Mononuclear cell (primary cell): ENCODE data around the gene GOLGA8B. TPM values are rescaled to one million over a fixed set of nuclear protein-coding genes. Genes with fewer than 3 reads are reported as not detected.
"Not testable (repeated sequence)": the region's sequence is repeated elsewhere in the genome, so short reads cannot be mapped to it uniquely, and the experiment has no call there.

Experiments used
- H3K27me3 ChIP-seq: 2 replicates; pipeline ENCODE4 v1.6.0; 2011; ENCODE audit warnings: low read length, control low read depth; ENCODE audit not compliant: insufficient read depth
- H3K4me1 ChIP-seq: 2 replicates; pipeline ENCODE4 v1.5.1; 2011; ENCODE audit warnings: mild to moderate bottlenecking, low read length, control low read depth; ENCODE audit not compliant: insufficient read depth
- H3K4me3 ChIP-seq: 2 replicates; pipeline ENCODE4 v1.5.1; 2011; ENCODE audit warnings: mild to moderate bottlenecking, low read length, moderate library complexity
- H3K9me3 ChIP-seq: 2 replicates; pipeline ENCODE4 v1.5.1; 2011; ENCODE audit warnings: low read depth, mild to moderate bottlenecking, control low read depth, low read length
- total RNA-seq: library from RNA; depleted of rRNA; stranded (reverse); fragments of >200 nt; gene quantifications from one replicate; pipeline ENCODE4 v1.2.3, GENCODE V29; 2012

GOLGA8B gene
- total RNA-seq: 186 TPM

DNA sequence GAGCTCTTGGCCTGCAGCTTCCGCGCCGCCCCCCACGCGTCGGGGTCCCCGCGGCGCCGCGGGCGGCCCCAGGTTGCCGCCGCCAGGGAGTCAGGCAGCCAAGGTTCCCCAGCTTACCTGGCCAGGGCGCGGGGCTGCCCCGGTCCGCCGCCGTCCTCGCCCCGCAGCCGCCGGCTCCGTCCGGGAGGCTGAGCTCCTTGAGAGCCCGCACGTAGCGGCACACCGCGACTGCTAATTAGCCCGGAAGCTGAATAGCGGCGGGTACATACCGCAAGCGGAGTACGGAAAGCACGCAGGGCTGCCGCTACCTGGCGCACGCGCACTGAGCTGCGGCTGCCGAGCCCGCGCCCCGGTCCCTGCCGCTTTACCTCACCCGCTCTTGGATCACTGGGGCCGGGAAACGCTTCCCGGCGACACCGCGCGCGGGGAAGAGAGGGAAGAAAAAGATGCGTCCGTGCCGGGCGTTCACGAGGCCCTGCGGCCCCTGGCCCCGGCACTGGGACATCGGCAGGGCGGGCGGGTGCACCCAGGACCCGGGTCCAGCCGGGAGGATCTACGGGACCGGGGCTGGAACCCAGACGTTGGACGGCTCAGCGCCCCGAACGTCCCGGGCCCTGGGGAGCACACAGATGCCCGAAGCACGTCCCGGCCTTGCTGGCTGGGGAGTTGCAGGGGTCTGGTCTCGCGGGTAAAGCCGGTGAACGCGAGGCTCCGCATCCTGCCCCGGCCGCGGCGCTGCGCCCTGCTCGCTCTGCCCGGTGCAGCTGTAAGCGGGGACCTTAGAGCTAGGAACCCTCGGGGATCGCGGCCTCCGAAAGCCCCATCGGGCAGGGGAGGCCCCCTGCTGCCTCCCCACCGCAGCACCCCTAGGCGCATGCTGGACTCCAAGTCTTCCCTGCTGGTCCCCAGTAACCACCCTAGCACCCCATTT lies at the start of gene GOLGA8B:
GOLGA8B (minus strand) TSS at position 253 of the 931 bp plus-strand sequence. CDS start 47,739 bp downstream, outside the sequence.
- no peaks in the 10 kb centered on the region for H3K9me3 ChIP-seq
- peaks cover 22% of the 10 kb centered on the region for H3K4me1 ChIP-seq
- peak within 1 kb of the TSS; percentile 59 for H3K4me3 ChIP-seq
- peaks cover 13% of the 10 kb centered on the region for H3K27me3 ChIP-seq

DNA sequence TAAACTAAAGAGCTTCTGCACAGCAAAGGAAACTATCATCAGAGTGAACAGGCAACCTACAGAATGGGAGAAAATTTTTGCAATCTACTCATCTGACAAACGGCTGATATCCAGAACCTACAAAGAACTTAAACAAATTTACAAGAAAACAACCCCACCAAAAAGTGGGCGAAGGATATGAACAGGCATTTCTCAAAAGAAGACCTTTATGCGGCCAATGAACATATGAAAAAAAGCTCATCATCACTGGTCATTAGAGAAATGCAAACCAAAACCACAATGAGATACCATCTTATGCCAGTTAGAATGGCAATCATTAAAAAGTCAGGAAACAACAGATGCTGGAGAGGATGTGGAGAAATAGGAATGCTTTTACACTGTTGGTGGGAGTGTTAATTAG lies 49.7 kb upstream of the GOLGA8B start:
- not testable (repeated sequence) for H3K27me3 ChIP-seq, H3K4me1 ChIP-seq, H3K4me3 ChIP-seq

DNA sequence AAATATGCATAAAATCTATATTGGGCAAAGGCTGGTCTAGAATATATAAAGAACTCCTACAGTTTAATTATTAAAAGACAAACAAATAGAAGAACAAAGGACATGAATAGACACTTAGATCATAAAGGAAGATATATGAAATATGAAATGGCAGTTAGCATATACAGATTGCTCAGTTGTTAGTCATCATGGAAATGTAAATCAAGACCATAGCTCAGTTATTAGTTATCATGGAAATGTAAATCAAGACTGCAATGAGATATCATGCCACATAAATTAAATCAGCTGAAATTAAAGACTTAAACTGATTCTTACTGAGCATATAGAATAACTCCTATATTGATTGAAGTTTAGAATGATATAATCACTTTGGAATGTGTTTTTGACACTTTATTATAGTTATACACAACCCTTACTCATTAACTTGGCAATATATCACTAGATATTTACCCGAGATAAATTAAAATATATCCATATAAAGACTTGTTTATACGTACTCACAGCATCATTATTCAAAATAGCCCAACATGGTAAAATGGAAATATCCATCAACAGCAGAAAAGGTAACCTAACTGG lies 45.2 kb upstream of the GOLGA8B start:
- Histone ChIP-seq H3K27me3 (peaks cover 11% of the 10 kb centered on the region), H3K4me3 (no peak overlapping the region), H3K4me1 (no peaks in the 10 kb centered on the region), H3K9me3 (no peaks in the 10 kb centered on the region)

More for the DNA sequence above, 49.7 kb upstream of the GOLGA8B start:
- not testable (repeated sequence) for H3K9me3 ChIP-seq

DNA sequence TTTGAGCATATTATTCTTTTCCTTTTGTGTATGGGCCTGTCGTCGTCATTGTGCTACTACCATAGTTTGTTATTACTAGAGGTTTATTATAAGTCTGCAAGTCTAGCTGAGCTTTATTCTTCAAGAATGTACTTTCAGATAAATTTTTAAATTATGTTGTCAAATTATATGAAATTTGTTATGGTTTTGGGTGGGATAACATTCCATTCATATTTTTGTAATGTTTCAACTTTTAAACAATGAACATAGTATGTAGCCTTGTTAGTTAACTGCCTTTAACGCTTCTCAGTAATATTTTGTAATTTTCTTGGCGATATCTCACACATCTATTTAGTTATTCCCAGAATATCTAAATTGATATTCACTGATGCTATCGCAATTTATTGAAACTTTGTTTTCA lies 41.6 kb upstream of the GOLGA8B start:
- H3K4me1 ChIP-seq: no peaks in the 10 kb centered on the region
- H3K9me3 ChIP-seq: no peaks in the 10 kb centered on the region
- peaks cover 18% of the 10 kb centered on the region for H3K27me3 ChIP-seq
- H3K4me3 ChIP-seq: no peak overlapping the region

- Histone ChIP-seq H3K4me3 (no peak overlapping the region), H3K27me3 (peaks cover 16% of the 10 kb centered on the region), H3K9me3 (no peaks in the 10 kb centered on the region), H3K4me1 (no peaks in the 10 kb centered on the region)
These were observed 38.2 kb upstream of the GOLGA8B start for GRCh38 chr15:34621675-34622074.

DNA sequence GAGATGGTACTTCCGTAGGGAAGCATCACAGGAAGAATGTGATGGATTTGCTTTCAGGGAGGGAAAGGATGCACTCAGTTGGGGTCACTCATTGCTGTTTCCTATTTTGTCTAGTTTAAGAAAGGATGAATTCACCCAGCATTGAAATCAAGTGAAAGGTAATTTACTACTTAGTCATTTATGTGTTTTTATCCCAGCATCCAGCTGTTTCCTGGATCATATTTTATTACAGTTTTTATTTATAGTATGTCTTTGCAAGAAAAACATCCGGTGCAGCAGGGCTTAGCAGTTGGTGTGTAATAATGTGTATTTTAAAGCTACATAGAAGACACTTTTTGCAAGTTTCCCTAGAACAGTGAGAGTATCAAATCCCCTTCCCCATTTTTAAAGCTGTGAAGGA lies 37.4 kb upstream of the GOLGA8B start:
- Histone ChIP-seq H3K4me3 (no peak overlapping the region), H3K27me3 (peaks cover 11% of the 10 kb centered on the region), H3K4me1 (no peaks in the 10 kb centered on the region), H3K9me3 (no peaks in the 10 kb centered on the region)

DNA sequence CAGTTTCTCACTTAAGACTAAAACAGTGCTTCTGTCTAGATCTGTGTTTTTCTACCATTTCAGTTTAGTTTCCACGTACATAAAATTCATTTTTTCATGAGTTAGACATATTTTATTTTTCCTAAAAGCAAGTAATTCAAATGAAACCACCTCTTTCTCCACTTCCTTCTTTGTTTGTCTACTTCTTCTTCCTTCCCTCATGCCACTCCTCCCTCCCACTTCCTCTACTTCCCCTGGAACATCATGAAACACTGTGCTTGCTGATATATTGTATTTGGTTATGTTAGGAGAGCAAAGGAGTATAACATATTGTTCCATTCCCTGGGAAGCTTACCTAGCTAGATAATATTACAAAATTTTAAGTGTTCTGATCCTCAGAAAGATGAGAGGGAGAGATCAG lies 36.7 kb upstream of the GOLGA8B start:
- Histone ChIP-seq H3K4me3 (no peak overlapping the region), H3K27me3 (peaks cover 11% of the 10 kb centered on the region), H3K4me1 (no peaks in the 10 kb centered on the region), H3K9me3 (no peaks in the 10 kb centered on the region)

DNA sequence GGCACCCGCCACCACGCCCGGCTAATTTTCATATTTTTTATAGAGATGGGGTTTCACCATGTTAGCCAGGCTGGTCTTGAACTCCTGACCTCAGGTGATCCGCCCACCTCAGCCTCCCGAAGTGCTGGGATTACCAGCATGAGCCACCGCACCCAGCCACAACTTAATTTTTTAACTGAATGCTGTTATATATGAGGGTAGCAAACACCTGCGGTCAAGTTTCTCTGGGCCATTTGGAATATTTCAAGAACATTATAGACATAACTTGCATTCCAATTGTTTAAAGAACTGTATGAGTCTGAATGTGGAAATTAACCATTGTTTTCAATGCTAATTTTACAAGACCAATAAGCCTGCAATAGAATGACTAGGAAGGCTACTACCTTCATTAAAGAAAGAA lies 35.7 kb upstream of the GOLGA8B start:
- H3K4me1 ChIP-seq: no peaks in the 10 kb centered on the region
- no peaks in the 10 kb centered on the region for H3K9me3 ChIP-seq
- H3K4me3 ChIP-seq: no peak overlapping the region
- H3K27me3 ChIP-seq: peaks cover 11% of the 10 kb centered on the region

DNA sequence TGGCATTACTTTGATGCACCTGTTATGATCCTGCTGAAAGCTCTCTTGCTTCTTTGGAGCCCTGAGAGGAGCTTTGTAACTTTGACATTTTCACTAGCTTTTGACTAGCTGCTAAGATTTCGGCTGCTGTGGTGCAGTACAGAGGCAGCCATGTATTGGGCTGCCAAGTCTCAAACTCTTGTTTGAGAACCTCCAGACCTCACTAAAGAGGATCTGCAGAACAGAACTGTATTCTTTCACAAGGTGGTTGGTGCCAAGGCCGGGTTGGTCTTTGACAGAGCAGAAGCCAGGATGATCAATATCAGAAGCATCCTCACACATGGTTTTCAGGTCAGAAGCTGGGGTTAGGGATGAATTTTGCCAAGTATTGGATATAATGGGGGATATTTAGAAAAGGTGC lies 34.6 kb upstream of the GOLGA8B start:
- no peak overlapping the region for H3K4me3 ChIP-seq
- no peaks in the 10 kb centered on the region for H3K4me1 ChIP-seq
- peaks cover 11% of the 10 kb centered on the region for H3K27me3 ChIP-seq
- no peaks in the 10 kb centered on the region for H3K9me3 ChIP-seq

- no peaks in the 10 kb centered on the region for H3K4me1 ChIP-seq
- H3K27me3 ChIP-seq: peaks cover 9% of the 10 kb centered on the region
- H3K9me3 ChIP-seq: no peaks in the 10 kb centered on the region
- no peak overlapping the region for H3K4me3 ChIP-seq
These were observed 33.2 kb upstream of the GOLGA8B start for GRCh38 chr15:34616613-34617012.

DNA sequence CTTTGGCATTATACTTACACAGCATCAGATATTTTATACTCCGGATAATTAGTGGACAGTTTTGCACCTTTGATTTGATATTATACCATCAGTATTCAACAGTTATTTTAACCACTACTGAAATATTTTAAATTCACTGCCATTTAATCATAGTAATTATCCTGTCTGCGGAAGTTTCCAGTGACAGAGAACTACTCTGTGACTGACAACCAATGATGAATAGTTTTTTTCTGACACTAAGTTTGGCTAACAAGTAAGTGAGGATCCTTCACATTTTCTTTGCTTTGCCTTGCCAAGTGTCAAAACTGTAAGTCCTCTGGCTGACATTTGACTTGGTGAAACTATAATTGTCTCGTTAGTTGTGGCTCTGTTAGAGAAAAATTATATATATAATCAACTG lies 30.5 kb upstream of the GOLGA8B start:
- no peak overlapping the region for H3K4me3 ChIP-seq
- peaks cover 6% of the 10 kb centered on the region for H3K4me1 ChIP-seq
- no peaks in the 10 kb centered on the region for H3K9me3 ChIP-seq
- peaks cover 4% of the 10 kb centered on the region for H3K27me3 ChIP-seq

DNA sequence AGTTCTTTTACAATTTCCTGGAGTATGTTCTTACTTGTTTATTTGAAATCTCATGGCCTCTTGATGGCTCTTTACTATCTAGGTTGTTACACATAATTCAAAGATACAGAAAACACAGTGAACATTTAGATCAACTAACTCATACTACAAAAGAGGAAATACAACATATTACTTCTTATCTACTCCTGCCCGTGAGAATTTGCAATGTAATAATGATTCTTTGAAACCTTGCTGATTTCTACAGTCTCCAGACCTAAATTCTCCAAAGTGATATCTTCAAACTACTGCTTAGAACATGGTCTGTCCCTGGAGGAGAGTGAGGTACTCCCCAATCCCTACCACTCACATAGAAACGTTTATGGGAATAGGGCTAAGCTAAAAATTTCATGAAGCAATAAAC lies 29.9 kb upstream of the GOLGA8B start:
- peaks cover 6% of the 10 kb centered on the region for H3K4me1 ChIP-seq
- peaks cover 4% of the 10 kb centered on the region for H3K27me3 ChIP-seq
- no peaks in the 10 kb centered on the region for H3K9me3 ChIP-seq
- H3K4me3 ChIP-seq: no peak overlapping the region

DNA sequence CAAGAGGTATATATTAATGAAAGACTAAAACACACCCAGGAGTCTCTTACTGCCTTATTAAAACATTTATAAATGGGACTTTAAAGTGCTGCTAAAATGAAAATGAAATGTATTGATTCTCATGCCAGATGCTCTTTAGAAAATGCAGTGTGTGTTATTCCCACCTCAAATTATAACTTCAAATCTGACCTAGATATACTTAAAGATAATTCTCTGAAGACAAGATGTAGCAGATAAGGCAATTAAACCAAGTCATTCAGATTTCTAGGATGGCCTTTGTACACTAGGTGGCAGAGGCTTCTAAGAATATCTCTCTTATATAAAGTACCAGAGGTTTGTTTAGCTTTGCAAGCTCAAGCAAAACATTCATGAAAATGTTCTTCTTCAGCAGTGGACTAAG lies 26.9 kb upstream of the GOLGA8B start:
- H3K27me3 ChIP-seq: no peaks in the 10 kb centered on the region
- no peaks in the 10 kb centered on the region for H3K9me3 ChIP-seq
- no peak overlapping the region for H3K4me3 ChIP-seq
- peaks cover 6% of the 10 kb centered on the region for H3K4me1 ChIP-seq

DNA sequence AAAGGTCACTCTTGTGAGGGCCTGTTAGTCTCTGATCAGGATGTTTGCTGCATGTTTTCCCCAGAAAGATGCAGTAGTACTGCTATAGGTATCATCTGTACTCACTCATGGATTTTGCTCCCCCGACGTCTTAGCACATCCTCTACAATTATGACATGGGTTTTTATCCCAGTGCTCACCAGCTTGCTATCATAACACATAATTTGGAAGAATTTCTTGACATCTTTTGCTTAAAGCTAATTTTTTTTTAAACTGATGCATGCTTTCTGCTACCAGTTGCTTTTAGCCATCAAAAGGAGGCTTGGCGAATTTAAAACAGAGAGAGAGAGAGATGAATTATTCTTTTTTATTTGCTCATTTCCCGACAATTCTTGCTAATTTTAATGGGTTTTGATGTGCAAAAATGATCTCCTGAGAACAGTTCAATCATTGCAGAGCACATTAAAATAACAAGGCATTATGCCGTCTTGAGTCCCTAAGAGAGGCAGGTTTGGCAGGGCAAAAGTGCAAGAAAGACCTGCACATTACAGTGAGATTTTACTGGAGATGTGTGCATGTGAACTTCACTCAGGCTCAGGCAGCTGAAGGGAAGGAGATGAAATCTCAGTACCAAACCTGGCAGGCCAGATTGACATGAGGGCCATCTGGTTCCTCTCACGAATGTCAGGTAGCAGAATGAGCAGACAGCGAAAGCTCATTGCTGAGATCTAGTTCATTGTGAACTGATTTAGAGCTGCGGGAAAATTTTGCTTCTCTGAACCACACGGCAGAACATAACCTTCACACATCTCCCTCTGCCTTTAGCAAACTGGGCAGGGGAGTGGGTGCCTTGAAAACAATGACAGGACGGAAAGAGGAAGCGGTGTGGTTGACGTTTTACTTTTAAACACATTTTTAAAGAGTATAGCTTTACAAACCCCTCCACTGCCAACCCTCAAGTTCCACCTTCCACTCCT lies 25.9 kb upstream of the GOLGA8B start:
- peaks cover 6% of the 10 kb centered on the region for H3K4me1 ChIP-seq
- H3K9me3 ChIP-seq: no peaks in the 10 kb centered on the region
- H3K27me3 ChIP-seq: no peaks in the 10 kb centered on the region
- no peak overlapping the region for H3K4me3 ChIP-seq

DNA sequence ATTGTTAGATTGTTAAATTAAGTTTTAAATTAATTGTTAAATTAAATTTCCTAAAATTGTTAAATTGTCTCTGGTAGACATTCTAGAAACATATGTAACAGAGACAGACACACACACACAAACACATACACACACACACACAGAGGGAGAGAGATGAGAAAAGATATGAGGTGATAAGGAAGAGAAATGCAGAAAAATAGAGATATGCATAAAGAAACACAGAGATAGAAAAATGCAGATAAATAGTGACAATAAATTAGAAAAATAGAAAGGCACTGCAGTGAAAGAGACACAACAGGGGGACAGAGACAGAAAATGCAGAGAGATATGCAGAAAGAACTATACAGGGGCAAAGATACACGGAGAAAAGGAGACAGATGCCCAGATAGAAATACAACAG lies 25.1 kb upstream of the GOLGA8B start:
- H3K27me3 ChIP-seq: no peaks in the 10 kb centered on the region
- H3K9me3 ChIP-seq: no peaks in the 10 kb centered on the region
- H3K4me1 ChIP-seq: peaks cover 6% of the 10 kb centered on the region
- no peak overlapping the region for H3K4me3 ChIP-seq
